GM12892 (cell line): ENCODE measurements around the gene ZFP30.

Experiments used
- DNase-seq: peaks from one replicate; pipeline ENCODE4 v3.0.0; 2011; ENCODE audit not compliant: insufficient read length
- FAIRE-seq: peaks from 2 replicates; lab custom pipeline; 2011; peaks lifted over from hg19 to GRCh38; lab: Jason Lieb, UNC
- POLR2A ChIP-seq: IDR thresholded peaks from 2 replicates; pipeline ENCODE4 v1.6.1; 2011; ENCODE audit warnings: low read depth, low read length, control low read depth
- POLR2AphosphoS5 ChIP-seq: IDR thresholded peaks from 2 replicates; pipeline ENCODE4 v1.6.1; 2011; ENCODE audit warnings: low read depth, low read length, control low read depth
- TAF1 ChIP-seq: IDR thresholded peaks from 2 replicates; pipeline ENCODE4 v1.6.1; 2011; ENCODE audit warnings: low read depth, mild to moderate bottlenecking, control low read depth, low read length, borderline replicate concordance

ZFP30 gene

GRCh38 chr19:37654118-37654517 lies 1.1 kb downstream of the ZFP30 start:
- TF ChIP-seq POLR2A (no peak), TAF1 (no peak)
- DNase-seq (no peak), FAIRE-seq (no peak)

- FAIRE-seq (no peak), DNase-seq (no peak)
- TF ChIP-seq TAF1 (no peak), POLR2AphosphoS5 (no peak), POLR2A (no peak)
Measured at GRCh38 chr19:37635076-37636056, 19.9 kb downstream of the ZFP30 start.

GRCh38 chr19:37594982-37595382 lies 60.3 kb downstream of the ZFP30 start:
- TF ChIP-seq TAF1 = no peak
- no peak for TF ChIP-seq POLR2A
- no peak for TF ChIP-seq POLR2AphosphoS5
- no peak for DNase-seq
- FAIRE-seq = no peak

- peak; percentile 94 for FAIRE-seq
- TF ChIP-seq TAF1 (peak; percentile 24), POLR2A (no peak), POLR2AphosphoS5 (peak; percentile 21; the same call in 1 of the 2 replicates)
Measured at GRCh38 chr19:37594304-37594981, 60.8 kb downstream of the ZFP30 start, which contains the start of the genes ZNF540 and ZNF571. Gene ZNF540, plus strand, starts transcription at chr19:37594876. Its CDS starts 3,572 bp downstream, at chr19:37598448. Gene ZNF571, minus strand, starts transcription at chr19:37594792. Its CDS starts 8,116 bp downstream, at chr19:37586676.

GRCh38 chr19:37593996-37594303 lies 61.3 kb downstream of the ZFP30 start:
- FAIRE-seq = no peak

More at GRCh38 chr19:37594304-37594981, 60.8 kb downstream of the ZFP30 start, which contains the start of the genes ZNF540 and ZNF571:
- peak; percentile 53 for DNase-seq

GRCh38 chr19:37583340-37583739 lies 71.9 kb downstream of the ZFP30 start:
- TF ChIP-seq TAF1 (no peak), POLR2A (no peak), POLR2AphosphoS5 (no peak)
- FAIRE-seq (no peak), DNase-seq (no peak)

More at GRCh38 chr19:37593996-37594303, 61.3 kb downstream of the ZFP30 start:
- DNase-seq = no peak
- TF ChIP-seq TAF1 (no peak), POLR2AphosphoS5 (no peak), POLR2A (no peak)

GRCh38 chr19:37572203-37572602 lies 83.1 kb downstream of the ZFP30 start:
- FAIRE-seq (no peak), DNase-seq (no peak)
- no peak for TF ChIP-seq POLR2A
- TF ChIP-seq TAF1 = no peak

GRCh38 chr19:37565370-37565669 lies 89.9 kb downstream of the ZFP30 start:
- no peak for TF ChIP-seq POLR2AphosphoS5
- no peak for TF ChIP-seq TAF1
- TF ChIP-seq POLR2A = no peak
- FAIRE-seq = no peak
- no peak for DNase-seq

- TF ChIP-seq TAF1 (no peak), POLR2A (no peak)
- FAIRE-seq (no peak), DNase-seq (no peak)
Measured at GRCh38 chr19:37564624-37565369, 90.5 kb downstream of the ZFP30 start.
